K562 (cell line): ENCODE data around the gene ZMYND8. TPM values are rescaled to one million over a fixed set of nuclear protein-coding genes. Genes with fewer than 3 reads are reported as not detected.

ENCODE experiments used
- BACH1 ChIP-seq: fragments of 200-800 bp; sonication (Bioruptor generic); IDR thresholded peaks from 2 replicates; pipeline ENCODE4 v1.6.1; 2016; ENCODE audit warnings: missing genetic modification characterization, missing compliant biosample characterization
- E2F6 ChIP-seq, 2 experiments: IDR thresholded peaks; 2 replicates each; pipeline ENCODE4 v1.6.1; 2011; ENCODE audit warnings: borderline replicate concordance in 1 of 2, control low read depth in 1 of 2, low read depth in 1 of 2, low read length in 1 of 2, mild to moderate bottlenecking in 1 of 2, mixed read lengths in 1 of 2, moderate library complexity in 1 of 2; ENCODE audit not compliant: insufficient read depth in 1 of 2, insufficient read length in 1 of 2, poor library complexity in 1 of 2, severe bottlenecking in 1 of 2; ENCODE audit errors: extremely low read depth in 1 of 2
- FOXA3 ChIP-seq, 2 experiments: fragments of 450-650 bp in 1 of 2; sonication (generic) in 1 of 2; formaldehyde crosslinking; IDR thresholded peaks in 1 of 2; conservative IDR thresholded peaks in 1 of 2; 2 replicates each; pipeline versions ENCODE4 v1.4.0 to v1.8.0; 2020 to 2022; ENCODE audit warnings: mild to moderate bottlenecking in 2 of 2, missing genetic modification reagents in 1 of 2
- HEY1 ChIP-seq: fragments of 250-450 bp; sonication (Bioruptor Pico); IDR thresholded peaks from 2 replicates; pipeline ENCODE4 v1.5.0; 2020; ENCODE audit warnings: mild to moderate bottlenecking, moderate library complexity, borderline replicate concordance
- HINFP ChIP-seq: fragments of 450-650 bp; conservative IDR thresholded peaks from 2 replicates; pipeline ENCODE4 v1.6.1; 2016; ENCODE audit warnings: missing genetic modification characterization, low read depth, mild to moderate bottlenecking, control low read depth, missing compliant biosample characterization
- KDM4B ChIP-seq, 2 experiments: fragments of 450-650 bp in 1 of 2; sonication (generic) in 1 of 2; IDR thresholded peaks; 2 replicates each; pipeline ENCODE4 v1.6.1; 2016 to 2017; ENCODE audit warnings: borderline replicate concordance in 2 of 2, antibody characterized with exemption in 1 of 2, low read depth in 1 of 2, mild to moderate bottlenecking in 1 of 2
- MAZ ChIP-seq, 2 experiments: fragments of 450-650 bp in 1 of 2; sonication (generic) in 1 of 2; formaldehyde crosslinking; IDR thresholded peaks in 1 of 2; conservative IDR thresholded peaks in 1 of 2; 2 replicates each; pipeline versions ENCODE4 v1.4.0 to v1.5.0; 2020; ENCODE audit warnings: mild to moderate bottlenecking in 1 of 2, missing genetic modification reagents in 1 of 2
- NR2C2 ChIP-seq, 2 experiments: fragments of 200-800 bp in 1 of 2; sonication (Bioruptor generic) in 1 of 2; sonication (generic) in 1 of 2; formaldehyde crosslinking in 1 of 2; IDR thresholded peaks; 2 replicates each; pipeline versions ENCODE4 v1.6.1 to v1.8.0; 2016 to 2022; ENCODE audit warnings: mild to moderate bottlenecking in 1 of 2, missing compliant biosample characterization in 1 of 2, missing genetic modification characterization in 1 of 2, missing genetic modification reagents in 1 of 2
- PTRF ChIP-seq: fragments of 450-650 bp; IDR thresholded peaks from 2 replicates; pipeline ENCODE4 v1.6.1; 2016; ENCODE audit warnings: mild to moderate bottlenecking, missing genetic modification characterization, missing compliant biosample characterization
- TAF1 ChIP-seq: IDR thresholded peaks from 2 replicates; pipeline ENCODE4 v1.6.1; 2011; ENCODE audit warnings: mild to moderate bottlenecking, low read length, moderate library complexity; ENCODE audit not compliant: insufficient read depth, control insufficient read depth, severe bottlenecking; ENCODE audit errors: extremely low read depth
- TRIM28 ChIP-seq: fragments of 450-650 bp; IDR thresholded peaks from 2 replicates; pipeline ENCODE4 v1.6.1; 2017
- ZBED1 ChIP-seq: IDR thresholded peaks from 2 replicates; pipeline ENCODE4 v1.6.1; 2014
- ZKSCAN8 ChIP-seq: fragments of 200-800 bp; sonication (Bioruptor generic); IDR thresholded peaks from 2 replicates; pipeline ENCODE4 v1.6.1; 2016; ENCODE audit warnings: missing genetic modification characterization, missing compliant biosample characterization
- ZNF764 ChIP-seq: fragments of 250-450 bp; sonication (Bioruptor Pico); IDR thresholded peaks from 2 replicates; pipeline ENCODE4 v1.4.0; 2020; ENCODE audit warnings: low read depth, mild to moderate bottlenecking, moderate library complexity
- polyA plus RNA-seq, 8 experiments: library from polyadenylated mRNA; depleted of rRNA in 4 of 8; stranded (reverse) in 5 of 8; unstranded in 3 of 8; fragments of >200 nt; fragmentation: Nextera tagmentation in 2 of 8; fragmentation: Illumina TruSeq in 1 of 8; extraction: Ambion mirVana in 2 of 8; extraction: Trizol in 1 of 8; gene quantifications; 2 replicates each; pipeline versions ENCODE4 v1.2.1 to v1.2.3, GENCODE V29; 2011 to 2014; ENCODE audit warnings: inconsistent platforms in 1 of 8, missing spikeins in 1 of 8
- total RNA-seq, 7 experiments: library from RNA; depleted of rRNA in 6 of 7; stranded (reverse); fragments of >200 nt in 6 of 7; fragmentation: Illumina TruSeq in 2 of 7; extraction: Trizol in 2 of 7; gene quantifications; 2 replicates each; pipeline versions ENCODE4 v1.2.1 to v1.2.3, GENCODE V29; 2011 to 2021; ENCODE audit warnings: low replicate concordance in 1 of 7
- TF ChIP-seq, protein P1 (sequence below): fragments of 450-650 bp; IDR thresholded peaks from 2 replicates; pipeline ENCODE4 v1.6.1; 2016; ENCODE audit warnings: low read depth

Gene ZMYND8
- total and polyA plus RNA-seq, 9 of the 15 experiments (the other 6 are each of a cell fraction or from before 2014, with no cell fraction given): 31.8 to 148 (median 71.9) TPM

GRCh38 chr20:47396762-47397476 lies 40.4 kb upstream of the ZMYND8 start (continued):
- TF ChIP-seq ZBED1: no peak
- TF ChIP-seq FOXA3 (CRISPR knock-in tag; conservative IDR thresholded peaks at IDR 0.05 in 1 of 2, IDR thresholded peaks at IDR 0.05 in 1 of 2): 0 out of 4 replicates have a peak, but pooled peaks of 1 of the 2 experiments have one; percentile 9
- peak; percentile 62 for TF ChIP-seq BACH1 (tag)
- TF ChIP-seq HINFP (tag): 0 out of 2 replicates have a peak, but pooled peaks have one; percentile 49
- TF ChIP-seq PTRF (tag): peak; percentile 49
- no peak for TF ChIP-seq KDM4B (IDR thresholded peaks at IDR 0.05; ENCODE audit: borderline replicate concordance in 2 of 2, low read depth in 1 of 2)
- TF ChIP-seq, protein P1, sequence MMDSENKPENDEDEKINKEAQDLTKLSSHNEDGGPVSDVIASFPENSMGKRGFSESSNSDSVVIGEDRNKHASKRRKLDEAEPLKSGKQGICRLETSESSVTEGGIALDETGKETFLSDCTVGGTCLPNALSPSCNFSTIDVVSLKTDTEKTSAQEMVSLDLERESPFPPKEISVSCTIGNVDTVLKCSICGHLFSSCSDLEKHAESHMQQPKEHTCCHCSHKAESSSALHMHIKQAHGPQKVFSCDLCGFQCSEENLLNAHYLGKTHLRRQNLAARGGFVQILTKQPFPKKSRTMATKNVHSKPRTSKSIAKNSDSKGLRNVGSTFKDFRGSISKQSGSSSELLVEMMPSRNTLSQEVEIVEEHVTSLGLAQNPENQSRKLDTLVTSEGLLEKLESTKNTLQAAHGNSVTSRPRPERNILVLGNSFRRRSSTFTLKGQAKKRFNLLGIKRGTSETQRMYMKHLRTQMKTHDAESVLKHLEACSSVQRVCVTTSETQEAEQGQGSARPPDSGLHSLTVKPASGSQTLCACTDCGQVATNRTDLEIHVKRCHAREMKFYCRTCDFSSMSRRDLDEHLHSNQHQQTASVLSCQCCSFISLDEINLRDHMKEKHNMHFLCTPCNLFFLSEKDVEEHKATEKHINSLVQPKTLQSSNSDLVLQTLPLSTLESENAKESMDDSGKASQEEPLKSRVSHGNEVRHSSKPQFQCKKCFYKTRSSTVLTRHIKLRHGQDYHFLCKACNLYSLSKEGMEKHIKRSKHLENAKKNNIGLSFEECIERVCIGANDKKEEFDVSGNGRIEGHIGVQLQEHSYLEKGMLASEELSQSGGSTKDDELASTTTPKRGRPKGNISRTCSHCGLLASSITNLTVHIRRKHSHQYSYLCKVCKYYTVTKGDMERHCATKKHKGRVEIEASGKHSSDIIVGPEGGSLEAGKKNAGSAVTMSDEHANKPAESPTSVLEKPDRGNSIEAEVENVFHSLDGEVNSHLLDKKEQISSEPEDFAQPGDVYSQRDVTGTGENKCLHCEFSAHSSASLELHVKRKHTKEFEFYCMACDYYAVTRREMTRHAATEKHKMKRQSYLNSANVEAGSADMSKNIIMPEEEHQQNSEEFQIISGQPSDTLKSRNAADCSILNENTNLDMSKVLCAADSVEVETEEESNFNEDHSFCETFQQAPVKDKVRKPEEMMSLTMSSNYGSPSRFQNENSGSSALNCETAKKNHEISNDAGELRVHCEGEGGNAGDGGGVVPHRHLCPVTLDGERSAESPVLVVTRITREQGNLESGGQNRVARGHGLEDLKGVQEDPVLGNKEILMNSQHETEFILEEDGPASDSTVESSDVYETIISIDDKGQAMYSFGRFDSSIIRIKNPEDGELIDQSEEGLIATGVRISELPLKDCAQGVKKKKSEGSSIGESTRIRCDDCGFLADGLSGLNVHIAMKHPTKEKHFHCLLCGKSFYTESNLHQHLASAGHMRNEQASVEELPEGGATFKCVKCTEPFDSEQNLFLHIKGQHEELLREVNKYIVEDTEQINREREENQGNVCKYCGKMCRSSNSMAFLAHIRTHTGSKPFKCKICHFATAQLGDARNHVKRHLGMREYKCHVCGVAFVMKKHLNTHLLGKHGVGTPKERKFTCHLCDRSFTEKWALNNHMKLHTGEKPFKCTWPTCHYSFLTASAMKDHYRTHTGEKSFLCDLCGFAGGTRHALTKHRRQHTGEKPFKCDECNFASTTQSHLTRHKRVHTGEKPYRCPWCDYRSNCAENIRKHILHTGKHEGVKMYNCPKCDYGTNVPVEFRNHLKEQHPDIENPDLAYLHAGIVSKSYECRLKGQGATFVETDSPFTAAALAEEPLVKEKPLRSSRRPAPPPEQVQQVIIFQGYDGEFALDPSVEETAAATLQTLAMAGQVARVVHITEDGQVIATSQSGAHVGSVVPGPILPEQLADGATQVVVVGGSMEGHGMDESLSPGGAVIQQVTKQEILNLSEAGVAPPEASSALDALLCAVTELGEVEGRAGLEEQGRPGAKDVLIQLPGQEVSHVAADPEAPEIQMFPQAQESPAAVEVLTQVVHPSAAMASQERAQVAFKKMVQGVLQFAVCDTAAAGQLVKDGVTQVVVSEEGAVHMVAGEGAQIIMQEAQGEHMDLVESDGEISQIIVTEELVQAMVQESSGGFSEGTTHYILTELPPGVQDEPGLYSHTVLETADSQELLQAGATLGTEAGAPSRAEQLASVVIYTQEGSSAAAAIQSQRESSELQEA: no peak
- no peak for TF ChIP-seq HEY1
- peak; percentile 62; the same call in 1 of the 2 replicates for TF ChIP-seq ZKSCAN8
- no peak for TF ChIP-seq NR2C2 (CRISPR knock-in tag; IDR thresholded peaks at IDR 0.05)
- TF ChIP-seq NR2C2 (tag; IDR thresholded peaks at IDR 0.05): peak; percentile 35; the same call in 1 of the 2 replicates
- TF ChIP-seq TAF1: no peak
- TF ChIP-seq E2F6 (IDR thresholded peaks at IDR 0.05; ENCODE audit: borderline replicate concordance in 1 of 2, extremely low read depth in 1 of 2, insufficient read depth in 1 of 2, insufficient read length in 1 of 2, low read depth in 1 of 2, low read length in 1 of 2, poor library complexity in 1 of 2, severe bottlenecking in 1 of 2): no peak
- TF ChIP-seq MAZ (CRISPR knock-in tag; conservative IDR thresholded peaks at IDR 0.05 in 1 of 2, IDR thresholded peaks at IDR 0.05 in 1 of 2): no peak
- no peak for TF ChIP-seq TRIM28
- no peak for TF ChIP-seq ZNF764 (CRISPR knock-in tag)
